ENCODE measurements around the gene CADM2. TPM values are rescaled to one million over a fixed set of nuclear protein-coding genes. Genes with fewer than 3 reads are reported as not detected.

Gene CADM2
- total RNA-seq, 4 donors from 2014 or later = 1.2 to 22.3 (median 2.4) TPM

DNA sequence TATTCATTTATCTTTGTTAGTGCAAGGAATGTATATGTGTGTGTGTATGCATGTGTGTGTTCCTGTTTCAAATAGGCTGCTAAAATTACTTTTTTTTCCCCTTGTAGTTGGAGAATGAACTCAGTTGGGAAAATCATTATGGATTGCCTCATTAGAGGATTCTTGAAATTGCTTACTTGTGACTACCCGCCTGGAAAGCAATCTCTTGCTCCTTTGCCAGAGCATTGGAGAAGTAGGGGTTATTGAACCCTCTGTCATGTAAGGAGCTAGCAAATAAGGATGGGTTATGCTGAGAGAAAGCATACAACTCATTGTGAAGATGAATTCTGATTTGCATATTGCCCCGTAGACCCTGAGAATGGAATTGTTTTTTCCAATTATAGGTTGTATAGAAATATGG is 474.5 kb downstream of the CADM2 start:
- H3K4me3 ChIP-seq = no peak overlapping the region
- H3K36me3 ChIP-seq = no peaks in the 10 kb centered on the region
- no peaks in the 10 kb centered on the region for H3K27me3 ChIP-seq
- no peaks in the 10 kb centered on the region for H3K4me1 ChIP-seq
- DNase-seq = no peak
- TF ChIP-seq, protein P1, sequence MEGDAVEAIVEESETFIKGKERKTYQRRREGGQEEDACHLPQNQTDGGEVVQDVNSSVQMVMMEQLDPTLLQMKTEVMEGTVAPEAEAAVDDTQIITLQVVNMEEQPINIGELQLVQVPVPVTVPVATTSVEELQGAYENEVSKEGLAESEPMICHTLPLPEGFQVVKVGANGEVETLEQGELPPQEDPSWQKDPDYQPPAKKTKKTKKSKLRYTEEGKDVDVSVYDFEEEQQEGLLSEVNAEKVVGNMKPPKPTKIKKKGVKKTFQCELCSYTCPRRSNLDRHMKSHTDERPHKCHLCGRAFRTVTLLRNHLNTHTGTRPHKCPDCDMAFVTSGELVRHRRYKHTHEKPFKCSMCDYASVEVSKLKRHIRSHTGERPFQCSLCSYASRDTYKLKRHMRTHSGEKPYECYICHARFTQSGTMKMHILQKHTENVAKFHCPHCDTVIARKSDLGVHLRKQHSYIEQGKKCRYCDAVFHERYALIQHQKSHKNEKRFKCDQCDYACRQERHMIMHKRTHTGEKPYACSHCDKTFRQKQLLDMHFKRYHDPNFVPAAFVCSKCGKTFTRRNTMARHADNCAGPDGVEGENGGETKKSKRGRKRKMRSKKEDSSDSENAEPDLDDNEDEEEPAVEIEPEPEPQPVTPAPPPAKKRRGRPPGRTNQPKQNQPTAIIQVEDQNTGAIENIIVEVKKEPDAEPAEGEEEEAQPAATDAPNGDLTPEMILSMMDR (IDR thresholded peaks at IDR 0.05) = no peak
- no peaks in the 10 kb centered on the region for H3K9me3 ChIP-seq
- no peak overlapping the region for H3K27ac ChIP-seq

DNA sequence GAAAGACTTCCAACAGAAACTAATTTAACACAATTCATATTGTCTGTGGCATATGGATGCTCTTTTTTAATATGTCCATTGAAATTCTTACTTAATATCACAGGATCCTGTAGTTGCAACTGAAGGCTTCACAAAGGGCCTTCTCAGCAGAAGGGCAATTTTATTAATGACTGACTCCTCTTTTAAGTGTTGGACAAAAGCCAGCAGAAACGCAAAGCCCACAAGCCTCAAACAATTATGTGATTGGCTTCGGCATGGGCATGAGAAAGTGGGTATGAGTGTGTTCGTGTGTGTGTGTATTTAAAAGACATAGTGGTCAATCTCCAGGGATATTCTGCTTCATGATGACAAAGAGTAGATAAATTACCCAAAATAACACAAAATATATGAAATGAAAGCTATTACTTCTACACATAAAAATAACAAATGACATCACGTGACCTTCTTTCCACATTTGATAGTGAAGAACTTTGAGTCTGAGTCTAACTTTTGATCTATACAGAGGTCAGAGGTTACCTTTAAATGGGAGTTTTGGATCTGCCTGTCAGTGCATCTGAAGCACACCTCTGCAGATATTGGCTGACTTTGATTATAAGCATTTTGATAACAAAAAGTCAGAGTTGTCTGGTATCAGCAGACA is 496.9 kb downstream of the CADM2 start:
- H3K27me3 ChIP-seq = no peaks in the 10 kb centered on the region
- no peaks in the 10 kb centered on the region for H3K9me3 ChIP-seq
- H3K36me3 ChIP-seq = no peaks in the 10 kb centered on the region
- no peak overlapping the region for H3K4me3 ChIP-seq
- H3K4me1 ChIP-seq = no peaks in the 10 kb centered on the region
- no peak overlapping the region for H3K27ac ChIP-seq
- DNase-seq = no peak
- TF ChIP-seq, protein P1 (IDR thresholded peaks at IDR 0.05) = no peak
- no peak for TF ChIP-seq POLR2A (IDR thresholded peaks at IDR 0.05)

DNA sequence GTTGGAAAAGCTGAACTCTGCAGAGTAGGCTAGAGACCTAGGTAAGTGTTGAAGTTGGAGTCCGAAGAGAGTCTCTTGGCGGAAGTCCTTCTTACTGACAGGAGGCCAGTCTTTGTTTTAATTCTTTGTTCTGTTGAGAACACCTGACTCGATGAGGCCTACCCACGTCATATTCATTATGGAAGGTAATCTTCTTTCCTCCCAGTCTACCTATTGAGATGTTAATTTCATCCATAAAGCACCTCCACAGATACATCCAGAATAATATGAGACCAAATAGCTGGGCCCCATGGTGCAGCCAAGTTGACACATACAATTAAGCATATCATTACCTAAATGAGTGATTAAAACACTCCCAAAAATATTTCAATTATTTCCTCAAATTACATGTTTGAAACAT is 515.5 kb downstream of the CADM2 start:
- H3K36me3 ChIP-seq = no peaks in the 10 kb centered on the region
- H3K4me3 ChIP-seq = no peak overlapping the region
- H3K4me1 ChIP-seq = no peaks in the 10 kb centered on the region
- no peak overlapping the region for H3K27ac ChIP-seq
- TF ChIP-seq POLR2A (IDR thresholded peaks at IDR 0.05) = no peak
- TF ChIP-seq, protein P1 (IDR thresholded peaks at IDR 0.05) = no peak
- no peaks in the 10 kb centered on the region for H3K9me3 ChIP-seq
- DNase-seq = no peak
- H3K27me3 ChIP-seq = no peaks in the 10 kb centered on the region

DNA sequence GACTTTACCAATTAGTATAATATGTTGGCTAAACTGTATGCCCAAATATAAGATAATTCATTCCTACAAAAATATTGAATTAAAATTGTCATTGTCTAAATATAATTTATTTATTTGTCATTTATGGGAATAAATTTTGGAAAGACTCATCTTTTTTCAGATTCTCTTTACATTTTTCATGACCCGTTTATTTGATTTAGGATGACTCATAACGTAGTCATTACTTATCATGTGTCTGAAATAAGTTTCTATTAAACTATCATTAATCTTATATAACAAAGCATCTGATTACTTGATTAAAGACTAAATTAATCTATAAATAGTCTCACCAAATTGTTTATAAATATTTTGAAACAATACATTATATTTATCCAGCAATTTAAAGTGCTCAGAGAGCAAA is 516.6 kb downstream of the CADM2 start:
- no peaks in the 10 kb centered on the region for H3K36me3 ChIP-seq
- no peaks in the 10 kb centered on the region for H3K9me3 ChIP-seq
- TF ChIP-seq, protein P1 (IDR thresholded peaks at IDR 0.05) = no peak
- no peak for TF ChIP-seq POLR2A (IDR thresholded peaks at IDR 0.05)
- no peak overlapping the region for H3K27ac ChIP-seq
- no peak for DNase-seq
- no peaks in the 10 kb centered on the region for H3K27me3 ChIP-seq
- H3K4me3 ChIP-seq = no peak overlapping the region
- H3K4me1 ChIP-seq = no peaks in the 10 kb centered on the region

DNA sequence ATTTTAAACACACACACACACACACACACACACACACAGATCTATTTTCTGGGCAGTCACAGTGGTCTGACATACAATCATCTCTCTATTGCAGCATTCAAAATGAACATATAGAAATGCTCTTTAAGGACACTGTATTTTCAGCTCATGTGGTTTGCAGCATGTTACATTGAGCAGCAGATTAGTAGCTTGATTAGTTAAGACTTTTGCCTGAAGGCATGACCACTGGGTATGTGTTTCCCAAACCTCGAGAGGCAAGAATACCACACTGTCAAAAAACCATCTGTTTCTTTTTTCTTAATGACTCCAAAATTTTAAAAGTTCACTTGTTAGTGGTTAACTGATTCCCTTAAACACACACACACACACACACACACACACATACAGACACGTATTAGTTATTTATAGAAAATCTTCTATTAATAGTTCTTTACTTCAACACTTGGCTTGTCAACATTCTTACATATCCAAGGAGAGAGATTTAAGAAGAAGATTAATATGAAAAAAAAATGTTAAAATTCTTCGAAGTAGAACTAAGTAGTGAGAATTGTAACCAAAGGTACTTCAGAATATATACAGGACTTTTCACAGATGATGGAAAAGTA is 518.2 kb downstream of the CADM2 start:
- Histone ChIP-seq H3K4me3 (no peak overlapping the region), H3K9me3 (no peaks in the 10 kb centered on the region), H3K27ac (no peak overlapping the region), H3K36me3 (no peaks in the 10 kb centered on the region), H3K27me3 (no peaks in the 10 kb centered on the region), H3K4me1 (no peaks in the 10 kb centered on the region)
- DNase-seq = no peak
- TF ChIP-seq POLR2A (IDR thresholded peaks at IDR 0.05) = no peak
- TF ChIP-seq, protein P1 (IDR thresholded peaks at IDR 0.05) = no peak
